DOHH2 (cell line): Measurements from ENCODE around the gene ZNF48.

Experiments used
- CTCF ChIP-seq: fragments of 200-600 bp; sonication (generic); IDR thresholded peaks from one replicate; pipeline ENCODE4 v1.5.1; 2014; ENCODE audit warnings: antibody characterized with exemption, mild to moderate bottlenecking, low read depth, low read length; ENCODE audit not compliant: poor library complexity, severe bottlenecking
- EZH2phosphoT487 ChIP-seq: fragments of 200-600 bp; sonication (generic); IDR thresholded peaks from 2 replicates; pipeline ENCODE4 v1.6.1; 2017; ENCODE audit warnings: borderline replicate concordance, mild to moderate bottlenecking, antibody characterized with exemption, low read length, moderate library complexity, mixed read lengths

GRCh38 chr16:30397776-30398660 is 2.8 kb downstream of the ZNF48 start:
- TF ChIP-seq CTCF = no peak
- no peak for TF ChIP-seq EZH2phosphoT487
